Measurements from ENCODE around the gene ZBTB25.

DNA sequence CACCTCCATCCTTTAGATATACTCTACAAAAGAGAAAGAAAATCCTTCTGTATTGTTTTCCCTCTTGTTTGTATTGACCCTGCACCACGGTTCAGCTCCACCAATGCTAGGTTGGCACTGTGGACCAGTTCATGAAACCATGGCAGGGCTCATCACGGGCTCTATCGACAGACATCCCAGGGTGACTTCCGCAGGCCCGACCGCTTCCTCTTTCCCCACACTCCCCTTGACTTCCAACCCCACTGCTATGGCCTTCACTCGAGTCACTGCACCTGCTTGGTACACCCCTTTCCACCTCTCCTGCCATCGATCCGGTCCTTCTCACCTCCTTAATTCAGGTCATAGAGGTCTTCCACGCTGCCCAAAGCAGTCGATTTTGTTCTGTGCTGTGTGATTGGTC, 59.5 kb downstream of the ZBTB25 start:
- no peak for TF ChIP-seq SIN3A (IDR thresholded peaks at IDR 0.05; ENCODE audit: borderline replicate concordance, low read depth, low read length)
- TF ChIP-seq, protein P1, sequence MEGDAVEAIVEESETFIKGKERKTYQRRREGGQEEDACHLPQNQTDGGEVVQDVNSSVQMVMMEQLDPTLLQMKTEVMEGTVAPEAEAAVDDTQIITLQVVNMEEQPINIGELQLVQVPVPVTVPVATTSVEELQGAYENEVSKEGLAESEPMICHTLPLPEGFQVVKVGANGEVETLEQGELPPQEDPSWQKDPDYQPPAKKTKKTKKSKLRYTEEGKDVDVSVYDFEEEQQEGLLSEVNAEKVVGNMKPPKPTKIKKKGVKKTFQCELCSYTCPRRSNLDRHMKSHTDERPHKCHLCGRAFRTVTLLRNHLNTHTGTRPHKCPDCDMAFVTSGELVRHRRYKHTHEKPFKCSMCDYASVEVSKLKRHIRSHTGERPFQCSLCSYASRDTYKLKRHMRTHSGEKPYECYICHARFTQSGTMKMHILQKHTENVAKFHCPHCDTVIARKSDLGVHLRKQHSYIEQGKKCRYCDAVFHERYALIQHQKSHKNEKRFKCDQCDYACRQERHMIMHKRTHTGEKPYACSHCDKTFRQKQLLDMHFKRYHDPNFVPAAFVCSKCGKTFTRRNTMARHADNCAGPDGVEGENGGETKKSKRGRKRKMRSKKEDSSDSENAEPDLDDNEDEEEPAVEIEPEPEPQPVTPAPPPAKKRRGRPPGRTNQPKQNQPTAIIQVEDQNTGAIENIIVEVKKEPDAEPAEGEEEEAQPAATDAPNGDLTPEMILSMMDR (IDR thresholded peaks at IDR 0.05), result no peak
- TF ChIP-seq, protein P2, sequence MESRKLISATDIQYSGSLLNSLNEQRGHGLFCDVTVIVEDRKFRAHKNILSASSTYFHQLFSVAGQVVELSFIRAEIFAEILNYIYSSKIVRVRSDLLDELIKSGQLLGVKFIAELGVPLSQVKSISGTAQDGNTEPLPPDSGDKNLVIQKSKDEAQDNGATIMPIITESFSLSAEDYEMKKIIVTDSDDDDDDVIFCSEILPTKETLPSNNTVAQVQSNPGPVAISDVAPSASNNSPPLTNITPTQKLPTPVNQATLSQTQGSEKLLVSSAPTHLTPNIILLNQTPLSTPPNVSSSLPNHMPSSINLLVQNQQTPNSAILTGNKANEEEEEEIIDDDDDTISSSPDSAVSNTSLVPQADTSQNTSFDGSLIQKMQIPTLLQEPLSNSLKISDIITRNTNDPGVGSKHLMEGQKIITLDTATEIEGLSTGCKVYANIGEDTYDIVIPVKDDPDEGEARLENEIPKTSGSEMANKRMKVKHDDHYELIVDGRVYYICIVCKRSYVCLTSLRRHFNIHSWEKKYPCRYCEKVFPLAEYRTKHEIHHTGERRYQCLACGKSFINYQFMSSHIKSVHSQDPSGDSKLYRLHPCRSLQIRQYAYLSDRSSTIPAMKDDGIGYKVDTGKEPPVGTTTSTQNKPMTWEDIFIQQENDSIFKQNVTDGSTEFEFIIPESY (IDR thresholded peaks at IDR 0.05; ENCODE audit: borderline replicate concordance, low read depth), result no peak
- TF ChIP-seq, protein P3, sequence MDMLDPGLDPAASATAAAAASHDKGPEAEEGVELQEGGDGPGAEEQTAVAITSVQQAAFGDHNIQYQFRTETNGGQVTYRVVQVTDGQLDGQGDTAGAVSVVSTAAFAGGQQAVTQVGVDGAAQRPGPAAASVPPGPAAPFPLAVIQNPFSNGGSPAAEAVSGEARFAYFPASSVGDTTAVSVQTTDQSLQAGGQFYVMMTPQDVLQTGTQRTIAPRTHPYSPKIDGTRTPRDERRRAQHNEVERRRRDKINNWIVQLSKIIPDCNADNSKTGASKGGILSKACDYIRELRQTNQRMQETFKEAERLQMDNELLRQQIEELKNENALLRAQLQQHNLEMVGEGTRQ (IDR thresholded peaks at IDR 0.05; ENCODE audit: borderline replicate concordance, low read depth, low read length), result no peak
- TF ChIP-seq, protein P4, sequence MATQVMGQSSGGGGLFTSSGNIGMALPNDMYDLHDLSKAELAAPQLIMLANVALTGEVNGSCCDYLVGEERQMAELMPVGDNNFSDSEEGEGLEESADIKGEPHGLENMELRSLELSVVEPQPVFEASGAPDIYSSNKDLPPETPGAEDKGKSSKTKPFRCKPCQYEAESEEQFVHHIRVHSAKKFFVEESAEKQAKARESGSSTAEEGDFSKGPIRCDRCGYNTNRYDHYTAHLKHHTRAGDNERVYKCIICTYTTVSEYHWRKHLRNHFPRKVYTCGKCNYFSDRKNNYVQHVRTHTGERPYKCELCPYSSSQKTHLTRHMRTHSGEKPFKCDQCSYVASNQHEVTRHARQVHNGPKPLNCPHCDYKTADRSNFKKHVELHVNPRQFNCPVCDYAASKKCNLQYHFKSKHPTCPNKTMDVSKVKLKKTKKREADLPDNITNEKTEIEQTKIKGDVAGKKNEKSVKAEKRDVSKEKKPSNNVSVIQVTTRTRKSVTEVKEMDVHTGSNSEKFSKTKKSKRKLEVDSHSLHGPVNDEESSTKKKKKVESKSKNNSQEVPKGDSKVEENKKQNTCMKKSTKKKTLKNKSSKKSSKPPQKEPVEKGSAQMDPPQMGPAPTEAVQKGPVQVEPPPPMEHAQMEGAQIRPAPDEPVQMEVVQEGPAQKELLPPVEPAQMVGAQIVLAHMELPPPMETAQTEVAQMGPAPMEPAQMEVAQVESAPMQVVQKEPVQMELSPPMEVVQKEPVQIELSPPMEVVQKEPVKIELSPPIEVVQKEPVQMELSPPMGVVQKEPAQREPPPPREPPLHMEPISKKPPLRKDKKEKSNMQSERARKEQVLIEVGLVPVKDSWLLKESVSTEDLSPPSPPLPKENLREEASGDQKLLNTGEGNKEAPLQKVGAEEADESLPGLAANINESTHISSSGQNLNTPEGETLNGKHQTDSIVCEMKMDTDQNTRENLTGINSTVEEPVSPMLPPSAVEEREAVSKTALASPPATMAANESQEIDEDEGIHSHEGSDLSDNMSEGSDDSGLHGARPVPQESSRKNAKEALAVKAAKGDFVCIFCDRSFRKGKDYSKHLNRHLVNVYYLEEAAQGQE (IDR thresholded peaks at IDR 0.05; ENCODE audit: low read depth, low read length), result no peak
- no peak for TF ChIP-seq RCOR1 (IDR thresholded peaks at IDR 0.05; ENCODE audit: low read length)
- TF ChIP-seq, protein P5, sequence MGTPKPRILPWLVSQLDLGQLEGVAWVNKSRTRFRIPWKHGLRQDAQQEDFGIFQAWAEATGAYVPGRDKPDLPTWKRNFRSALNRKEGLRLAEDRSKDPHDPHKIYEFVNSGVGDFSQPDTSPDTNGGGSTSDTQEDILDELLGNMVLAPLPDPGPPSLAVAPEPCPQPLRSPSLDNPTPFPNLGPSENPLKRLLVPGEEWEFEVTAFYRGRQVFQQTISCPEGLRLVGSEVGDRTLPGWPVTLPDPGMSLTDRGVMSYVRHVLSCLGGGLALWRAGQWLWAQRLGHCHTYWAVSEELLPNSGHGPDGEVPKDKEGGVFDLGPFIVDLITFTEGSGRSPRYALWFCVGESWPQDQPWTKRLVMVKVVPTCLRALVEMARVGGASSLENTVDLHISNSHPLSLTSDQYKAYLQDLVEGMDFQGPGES (IDR thresholded peaks at IDR 0.05; ENCODE audit: low read depth, low read length), result no peak
- no peak for TF ChIP-seq TAF1 (IDR thresholded peaks at IDR 0.05; ENCODE audit: borderline replicate concordance, low read depth, low read length)
- no peak for TF ChIP-seq RAD21 (IDR thresholded peaks at IDR 0.05; ENCODE audit: low read length)
- TF ChIP-seq FOXM1 (IDR thresholded peaks at IDR 0.05; ENCODE audit: low read depth), result no peak
- TF ChIP-seq, protein P6, sequence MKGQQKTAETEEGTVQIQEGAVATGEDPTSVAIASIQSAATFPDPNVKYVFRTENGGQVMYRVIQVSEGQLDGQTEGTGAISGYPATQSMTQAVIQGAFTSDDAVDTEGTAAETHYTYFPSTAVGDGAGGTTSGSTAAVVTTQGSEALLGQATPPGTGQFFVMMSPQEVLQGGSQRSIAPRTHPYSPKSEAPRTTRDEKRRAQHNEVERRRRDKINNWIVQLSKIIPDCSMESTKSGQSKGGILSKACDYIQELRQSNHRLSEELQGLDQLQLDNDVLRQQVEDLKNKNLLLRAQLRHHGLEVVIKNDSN (IDR thresholded peaks at IDR 0.05; ENCODE audit: borderline replicate concordance, low read depth), result no peak
- TF ChIP-seq, protein P7, sequence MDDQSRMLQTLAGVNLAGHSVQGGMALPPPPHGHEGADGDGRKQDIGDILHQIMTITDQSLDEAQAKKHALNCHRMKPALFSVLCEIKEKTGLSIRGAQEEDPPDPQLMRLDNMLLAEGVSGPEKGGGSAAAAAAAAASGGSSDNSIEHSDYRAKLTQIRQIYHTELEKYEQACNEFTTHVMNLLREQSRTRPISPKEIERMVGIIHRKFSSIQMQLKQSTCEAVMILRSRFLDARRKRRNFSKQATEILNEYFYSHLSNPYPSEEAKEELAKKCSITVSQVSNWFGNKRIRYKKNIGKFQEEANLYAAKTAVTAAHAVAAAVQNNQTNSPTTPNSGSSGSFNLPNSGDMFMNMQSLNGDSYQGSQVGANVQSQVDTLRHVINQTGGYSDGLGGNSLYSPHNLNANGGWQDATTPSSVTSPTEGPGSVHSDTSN (IDR thresholded peaks at IDR 0.05), result no peak
- TF ChIP-seq, protein P8, sequence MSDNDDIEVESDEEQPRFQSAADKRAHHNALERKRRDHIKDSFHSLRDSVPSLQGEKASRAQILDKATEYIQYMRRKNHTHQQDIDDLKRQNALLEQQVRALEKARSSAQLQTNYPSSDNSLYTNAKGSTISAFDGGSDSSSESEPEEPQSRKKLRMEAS (IDR thresholded peaks at IDR 0.05; ENCODE audit: low read depth), result no peak

All from SK-N-SH (cell line).